H1 (cell line): ENCODE measurements around the gene PTEN. TPM values are rescaled to one million over a fixed set of nuclear protein-coding genes. Genes with fewer than 3 reads are reported as not detected.

ENCODE experiments used
- EGR1 ChIP-seq: IDR thresholded peaks from 2 replicates; pipeline ENCODE4 v1.6.1; 2011; ENCODE audit warnings: low read depth, low read length, borderline replicate concordance
- MAX ChIP-seq: IDR thresholded peaks from 2 replicates; pipeline ENCODE4 v1.6.1; 2012; ENCODE audit warnings: inconsistent platforms
- POU5F1 ChIP-seq: IDR thresholded peaks from 2 replicates; pipeline ENCODE4 v1.6.1; 2011; ENCODE audit warnings: low read depth, mild to moderate bottlenecking, low read length, moderate library complexity
- RXRA ChIP-seq: IDR thresholded peaks from 2 replicates; pipeline ENCODE4 v1.6.1; 2011; ENCODE audit warnings: low read depth, mild to moderate bottlenecking, low read length, moderate library complexity; ENCODE audit not compliant: insufficient read depth
- SUZ12 ChIP-seq: fragments of 200-600 bp; sonication (generic); IDR thresholded peaks from 2 replicates; pipeline ENCODE4 v1.6.1; 2012; ENCODE audit warnings: mild to moderate bottlenecking, inconsistent platforms, low read length, moderate library complexity, mixed read lengths
- polyA plus RNA-seq, 7 experiments: library from polyadenylated mRNA; depleted of rRNA in 3 of 7; stranded (reverse) in 5 of 7; unstranded in 2 of 7; fragments of >200 nt in 5 of 7; fragments of 200-250 nt in 2 of 7; gene quantifications; 1 replicate in 5 of 7; 2 replicates in 1 of 7; 4 replicates in 1 of 7; pipeline versions ENCODE4 v1.2.1 to v1.2.3, GENCODE V29; 2011 to 2013; ENCODE audit warnings: missing spikeins in 2 of 7, mixed read lengths in 2 of 7
- small RNA-seq: library from polyadenylated mRNA; stranded (forward); fragments of <200 nt; extraction: miRNeasy Mini kit (QIAGEN cat#:217004); gene quantifications from one replicate; pipeline ENCODE3, GENCODE V24; 2013; ENCODE audit not compliant: insufficient read depth
- total RNA-seq: library from RNA; stranded (reverse); fragmentation: NEBNext Ultra II Directional; extraction: Animal tissue kit (Norgen Biotek cat#: 25700); gene quantifications from 2 replicates; pipeline ENCODE4 v1.2.1, GENCODE V29; 2021

Gene PTEN
- total and polyA plus RNA-seq, 2 of the 8 experiments (the other 6 are each of a cell fraction or from before 2014, with no cell fraction given) = 6.3 to 48.7 TPM

GRCh38 chr10:88019753-88020152 is 156.3 kb downstream of the PTEN start (continued):
- no peak for TF ChIP-seq RXRA
- no peak for TF ChIP-seq EGR1
- no peak for TF ChIP-seq MAX
- TF ChIP-seq POU5F1 = no peak
- no peak for TF ChIP-seq SUZ12
- TF ChIP-seq, all 59 proteins: peak for 0

Small RNA genes within 50 kb of the gene (small RNA-seq; reads per million reads assigned to genes)
- not detected for gene RF00284
- gene RN7SL78P = not detected

Other genes with a start within 250 kb of the PTEN start
- 20.2 and 23.8 TPM in 2 replicates for gene PAPSS2, start 203.7 kb upstream of the PTEN start, total RNA-seq
- 7.3 and 7.6 TPM in 2 replicates for gene PAPSS2, start 203.7 kb upstream of the PTEN start, polyA plus RNA-seq (2011; rRNA removed)
- gene ATAD1, start 45.4 kb upstream of the PTEN start, total RNA-seq = 35.3 and 35.9 TPM in 2 replicates
- gene ATAD1, start 45.4 kb upstream of the PTEN start, polyA plus RNA-seq (2011; rRNA removed) = 4.2 and 8.9 TPM in 2 replicates
- 0.71 and 0.73 TPM in 2 replicates for gene KLLN, start 92 bp upstream of the PTEN start, total RNA-seq
- 0.24 TPM in 2 replicates for gene KLLN, start 92 bp upstream of the PTEN start, polyA plus RNA-seq (2011; rRNA removed)